Astrocyte (in vitro differentiated cells and primary cell): Measurements from ENCODE around the gene STUB1.

Experiments used
- CTCF ChIP-seq: IDR thresholded peaks from 2 replicates; pipeline ENCODE4 v1.5.1; 2011; ENCODE audit warnings: low read depth, mild to moderate bottlenecking, inconsistent platforms, low read length, moderate library complexity; ENCODE audit not compliant: insufficient read depth
- EZH2 ChIP-seq: IDR thresholded peaks from 2 replicates; pipeline ENCODE4 v1.6.1; 2012; ENCODE audit warnings: mild to moderate bottlenecking, low read length, inconsistent platforms; ENCODE audit not compliant: insufficient read depth

DNA sequence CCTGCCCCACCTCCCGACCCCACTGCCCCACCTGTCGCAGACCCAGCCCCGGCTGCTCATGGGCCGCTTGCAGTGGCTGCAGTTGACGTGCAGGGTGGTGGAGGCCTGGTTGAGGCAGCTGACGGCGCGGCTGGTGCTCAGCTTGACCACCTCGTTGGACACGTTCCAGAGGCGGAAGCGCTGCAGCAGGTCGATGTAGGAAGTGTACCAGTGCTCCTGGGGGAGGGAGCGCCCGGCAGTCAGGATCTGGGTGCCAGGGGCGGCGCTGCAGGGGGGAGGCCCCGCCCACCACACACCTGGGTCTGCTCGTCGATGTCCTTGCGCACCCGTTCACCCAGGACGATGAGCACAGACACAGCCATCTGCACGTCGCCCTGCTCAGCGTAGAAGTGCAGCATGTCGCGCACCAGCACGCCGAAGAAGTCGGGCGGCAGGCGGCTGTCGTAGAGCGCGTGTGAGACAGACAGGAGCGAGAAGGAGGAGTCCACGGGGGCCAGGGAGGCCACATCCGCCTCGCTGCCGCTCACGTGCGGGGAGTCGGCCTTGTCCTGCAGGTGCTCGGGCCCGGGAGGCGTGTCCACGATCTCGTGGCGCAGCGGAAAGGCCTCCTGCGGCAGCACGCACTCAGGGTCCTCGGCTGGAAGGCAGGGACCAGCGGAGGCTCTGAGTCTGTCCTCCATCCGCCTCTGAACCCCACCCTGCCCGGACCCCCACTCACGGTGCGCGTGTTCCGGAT is 4.9 kb downstream of the STUB1 start:
- no peak for TF ChIP-seq CTCF
- no peak for TF ChIP-seq EZH2
